HEK293 (cell line): ENCODE results near the gene TLCD2.

Experiments used
- CTCF ChIA-PET: fragments of 350-600 bp; formaldehyde crosslinking; extraction: SDS; loops from one replicate; lab custom pipeline; 2021; ENCODE audit warnings: antibody characterized with exemption; lab: Yijun Ruan, JAX
- POLR2A ChIA-PET: fragments of 300-600 bp; formaldehyde crosslinking; extraction: SDS; loops from one replicate; lab custom pipeline; 2020; ENCODE audit warnings: antibody characterized with exemption, inconsistent platforms; lab: Yijun Ruan, JAX
- H3K27ac ChIP-seq: fragments of 200-500 bp; sonication (Bioruptor generic); 2 replicates; pipeline ENCODE4 v1.5.1; 2014; ENCODE audit warnings: low read depth, low read length, control low read depth, inconsistent platforms; ENCODE audit errors: extremely low read depth
- H3K36me3 ChIP-seq, 2 experiments: fragments of 200-500 bp in 1 of 2; sonication (Bioruptor generic) in 1 of 2; 1 replicate in 1 of 2; 2 replicates in 1 of 2; pipeline ENCODE4 v1.5.1; 2014 to 2017; ENCODE audit warnings: inconsistent platforms in 2 of 2, low read length in 2 of 2; ENCODE audit not compliant: control insufficient read depth in 2 of 2, insufficient read depth in 1 of 2
- H3K4me1 ChIP-seq: fragments of 200-500 bp; sonication (Bioruptor generic); 2 replicates; pipeline ENCODE4 v1.5.1; 2014; ENCODE audit warnings: mild to moderate bottlenecking, low read length, inconsistent platforms; ENCODE audit not compliant: control insufficient read depth, insufficient read depth
- H3K4me3 ChIP-seq: 2 replicates; pipeline ENCODE4 v1.5.1; 2011; ENCODE audit warnings: low read depth, mild to moderate bottlenecking, control low read depth, low read length, moderate library complexity
- H3K9me3 ChIP-seq: fragments of 200-500 bp; sonication (Bioruptor generic); 2 replicates; pipeline ENCODE4 v1.5.1; 2014; ENCODE audit warnings: low read depth, low read length, inconsistent platforms; ENCODE audit not compliant: control insufficient read depth, insufficient read depth
- GLI2 ChIP-seq: fragments of 450-650 bp; formaldehyde crosslinking; IDR thresholded peaks from 2 replicates; pipeline ENCODE4; 2017; ENCODE audit warnings: missing biosample characterization, missing genetic modification characterization, low read depth, borderline replicate concordance
- GLIS1 ChIP-seq: fragments of 450-650 bp; formaldehyde crosslinking; IDR thresholded peaks from 2 replicates; pipeline ENCODE4 v1.5.1; 2016; ENCODE audit warnings: missing biosample characterization, missing genetic modification characterization
- HIC1 ChIP-seq: fragments of 450-650 bp; formaldehyde crosslinking; IDR thresholded peaks from 2 replicates; pipeline ENCODE4 v1.5.1; 2016; ENCODE audit warnings: missing biosample characterization, missing genetic modification characterization
- INSM2 ChIP-seq: fragments of 450-650 bp; formaldehyde crosslinking; IDR thresholded peaks from 2 replicates; pipeline ENCODE4 v1.5.1; 2016; ENCODE audit warnings: missing biosample characterization, missing genetic modification characterization
- KLF1 ChIP-seq: fragments of 450-650 bp; formaldehyde crosslinking; IDR thresholded peaks from 2 replicates; pipeline ENCODE4 v1.5.1; 2016; ENCODE audit warnings: missing biosample characterization, missing genetic modification characterization
- KLF17 ChIP-seq: fragments of 450-650 bp; formaldehyde crosslinking; IDR thresholded peaks from 2 replicates; pipeline ENCODE4 v1.5.1; 2016; ENCODE audit warnings: missing biosample characterization, missing genetic modification characterization
- PBX3 ChIP-seq: sonication (generic); formaldehyde crosslinking; IDR thresholded peaks from 2 replicates; pipeline ENCODE4 v1.8.1; 2022; ENCODE audit warnings: mild to moderate bottlenecking, moderate library complexity, missing genetic modification reagents
- PRDM4 ChIP-seq: fragments of 450-650 bp; formaldehyde crosslinking; IDR thresholded peaks from 2 replicates; pipeline ENCODE4 v1.5.1; 2017; ENCODE audit warnings: missing biosample characterization, missing genetic modification characterization
- SP3 ChIP-seq: fragments of 450-650 bp; formaldehyde crosslinking; IDR thresholded peaks from 2 replicates; pipeline ENCODE4 v1.5.1; 2016; ENCODE audit warnings: missing biosample characterization, missing genetic modification characterization
- ZBTB48 ChIP-seq: fragments of 450-650 bp; formaldehyde crosslinking; IDR thresholded peaks from 2 replicates; pipeline ENCODE4 v1.5.1; 2016; ENCODE audit warnings: missing biosample characterization, missing genetic modification characterization
- ZFP37 ChIP-seq: fragments of 450-650 bp; formaldehyde crosslinking; IDR thresholded peaks from 2 replicates; pipeline ENCODE4 v1.5.1; 2016; ENCODE audit warnings: missing biosample characterization, missing genetic modification characterization
- ZNF112 ChIP-seq: fragments of 450-650 bp; formaldehyde crosslinking; IDR thresholded peaks from 2 replicates; pipeline ENCODE4 v1.5.0; 2017; ENCODE audit warnings: missing biosample characterization, missing genetic modification characterization
- ZNF138 ChIP-seq: fragments of 450-650 bp; formaldehyde crosslinking; IDR thresholded peaks from 2 replicates; pipeline ENCODE4 v1.5.1; 2016; ENCODE audit warnings: missing biosample characterization, missing genetic modification characterization, borderline replicate concordance
- ZNF146 ChIP-seq: fragments of 450-650 bp; formaldehyde crosslinking; IDR thresholded peaks from 2 replicates; pipeline ENCODE4 v1.5.1; 2016; ENCODE audit warnings: missing biosample characterization, missing genetic modification characterization
- ZNF184 ChIP-seq: fragments of 450-650 bp; IDR thresholded peaks from 2 replicates; pipeline ENCODE4 v1.5.1; 2018; ENCODE audit warnings: missing biosample characterization, mild to moderate bottlenecking, missing genetic modification characterization
- ZNF302 ChIP-seq: fragments of 450-650 bp; formaldehyde crosslinking; IDR thresholded peaks from 2 replicates; pipeline ENCODE4 v1.5.1; 2016; ENCODE audit warnings: missing biosample characterization, missing genetic modification characterization, low read depth
- ZNF335 ChIP-seq: fragments of 450-650 bp; formaldehyde crosslinking; conservative IDR thresholded peaks from 2 replicates; pipeline ENCODE4 v1.5.1; 2016; ENCODE audit warnings: missing biosample characterization, missing genetic modification characterization
- ZNF341 ChIP-seq: fragments of 450-650 bp; formaldehyde crosslinking; IDR thresholded peaks from 2 replicates; pipeline ENCODE4; 2016; ENCODE audit warnings: low read depth, missing biosample characterization, missing genetic modification characterization
- ZNF473 ChIP-seq: fragments of 450-650 bp; formaldehyde crosslinking; IDR thresholded peaks from 2 replicates; pipeline ENCODE4 v1.5.1; 2017; ENCODE audit warnings: missing biosample characterization, missing genetic modification characterization
- ZNF488 ChIP-seq: fragments of 450-650 bp; formaldehyde crosslinking; IDR thresholded peaks from 2 replicates; pipeline ENCODE4 v1.5.1; 2016; ENCODE audit warnings: missing biosample characterization, missing genetic modification characterization
- ZNF513 ChIP-seq: fragments of 450-650 bp; IDR thresholded peaks from 2 replicates; pipeline ENCODE4 v1.5.1; 2018; ENCODE audit warnings: missing biosample characterization, missing genetic modification characterization
- ZNF529 ChIP-seq: fragments of 450-650 bp; formaldehyde crosslinking; IDR thresholded peaks from 2 replicates; pipeline ENCODE4 v1.5.1; 2017; ENCODE audit warnings: missing genetic modification characterization, missing biosample characterization; ENCODE audit not compliant: insufficient replicate concordance
- ZNF654 ChIP-seq: fragments of 450-650 bp; formaldehyde crosslinking; IDR thresholded peaks from 2 replicates; pipeline ENCODE4 v1.5.1; 2016; ENCODE audit warnings: low read depth, missing biosample characterization, missing genetic modification characterization
- ZNF843 ChIP-seq: fragments of 450-650 bp; formaldehyde crosslinking; IDR thresholded peaks from 2 replicates; pipeline ENCODE4 v1.5.1; 2016; ENCODE audit warnings: missing biosample characterization, missing genetic modification characterization
- ZSCAN30 ChIP-seq: fragments of 450-650 bp; IDR thresholded peaks from 2 replicates; pipeline ENCODE4 v1.5.1; 2018; ENCODE audit warnings: missing biosample characterization, mild to moderate bottlenecking, missing genetic modification characterization, moderate library complexity

Gene TLCD2

GRCh38 chr17:1714427-1714979, 4.3 kb upstream of the TLCD2 start (continued):
- TF ChIP-seq ZNF488 (tag by site-specific recombination), result no peak
- TF ChIP-seq ZSCAN30 (tag by site-specific recombination), result no peak
- no peak for TF ChIP-seq ZNF529 (tag by site-specific recombination)
- TF ChIP-seq ZNF184 (tag by site-specific recombination), result no peak
- TF ChIP-seq ZBTB48 (tag by site-specific recombination), result no peak; the same call in 1 of the 2 replicates
- peak; percentile 77 for TF ChIP-seq ZNF335
- no peak for TF ChIP-seq ZNF138 (tag by site-specific recombination)
- TF ChIP-seq KLF17 (tag by site-specific recombination), result no peak; the same call in 1 of the 2 replicates
- TF ChIP-seq INSM2 (tag by site-specific recombination), result peak; percentile 65
- TF ChIP-seq HIC1 (tag by site-specific recombination), result no peak
- TF ChIP-seq GLI2, result no peak
- no peak for TF ChIP-seq ZNF843
- TF ChIP-seq ZNF302, result no peak
- TF ChIP-seq, all 188 proteins: peak for 24

- Histone ChIP-seq H3K27ac (peak overlapping the region; percentile 80; the same call in 1 of the 2 replicates), H3K4me3 (peak overlapping the region; percentile 86), H3K9me3 (no peaks in the 10 kb centered on the region), H3K4me1 (peaks cover 18% of the 10 kb centered on the region), H3K36me3 (peaks cover 0 to 23% of the 10 kb centered on the region in 2 experiments; a peak in 1 of 3 replicates)
- ChIA-PET CTCF (interaction anchor here (0.6 to 5.1 kb wide), 26 partner anchors 9 to 531 kb away, joined by 3 to 44 read pairs (median 4); partner anchors contain the start of genes OVCA2, PRPF8, RILP and WDR81), POLR2A (interaction anchor here (0.6 to 4.6 kb wide), 10 partner anchors 10 to 577 kb away, joined by 3 to 45 read pairs (median 4); partner anchors contain the start of genes PRPF8, RPA1, SMYD4 and WDR81)
- TF ChIP-seq GLIS1 (peak; percentile 12; the same call in 1 of the 2 replicates), PRDM4 (tag by site-specific recombination) (no peak), ZNF654 (tag by site-specific recombination) (peak; percentile 87), SP3 (peak; percentile 59), ZNF335 (no peak), ZNF473 (tag by site-specific recombination) (no peak), ZNF513 (tag by site-specific recombination) (no peak), KLF1 (tag by site-specific recombination) (peak; percentile 16; the same call in 1 of the 2 replicates), ZBTB48 (tag by site-specific recombination) (peak; percentile 51; the same call in 1 of the 2 replicates), ZNF341 (tag by site-specific recombination) (peak; percentile 17; the same call in 1 of the 2 replicates), ZFP37 (tag by site-specific recombination) (no peak), PBX3 (CRISPR knock-in tag) (no peak), ZNF112 (no peak), ZNF146 (tag by site-specific recombination) (no peak)
Observed at GRCh38 chr17:1713878-1714426, 3.8 kb upstream of the TLCD2 start.
